ENCODE data around the gene ANAPC5.

- TF ChIP-seq CTCF (conservative IDR thresholded peaks at IDR 0.05 in 1 of 2, IDR thresholded peaks at IDR 0.05 in 1 of 2; ENCODE audit: low read depth in 1 of 2, low read length in 2 of 2): peak; percentile 77 to 92
- TF ChIP-seq EZH2 (IDR thresholded peaks at IDR 0.05; ENCODE audit: low read length, missing control alignments): no peak
Measured at GRCh38 chr12:121334513-121335343, 17.5 kb downstream of the ANAPC5 start.
